Measurements from ENCODE around the gene KCTD5. TPM values are rescaled to one million over a fixed set of nuclear protein-coding genes. Genes with fewer than 3 reads are reported as not detected.
A peak's percentile ranks its signal among the peaks of the same experiment; 100 is the strongest.

Gene KCTD5
- total and polyA plus RNA-seq, 9 of the 15 experiments (the other 6 are each of a cell fraction or from before 2014, with no cell fraction given), result 0.73 to 58.3 (median 32.3) TPM

- TF ChIP-seq, protein P1, sequence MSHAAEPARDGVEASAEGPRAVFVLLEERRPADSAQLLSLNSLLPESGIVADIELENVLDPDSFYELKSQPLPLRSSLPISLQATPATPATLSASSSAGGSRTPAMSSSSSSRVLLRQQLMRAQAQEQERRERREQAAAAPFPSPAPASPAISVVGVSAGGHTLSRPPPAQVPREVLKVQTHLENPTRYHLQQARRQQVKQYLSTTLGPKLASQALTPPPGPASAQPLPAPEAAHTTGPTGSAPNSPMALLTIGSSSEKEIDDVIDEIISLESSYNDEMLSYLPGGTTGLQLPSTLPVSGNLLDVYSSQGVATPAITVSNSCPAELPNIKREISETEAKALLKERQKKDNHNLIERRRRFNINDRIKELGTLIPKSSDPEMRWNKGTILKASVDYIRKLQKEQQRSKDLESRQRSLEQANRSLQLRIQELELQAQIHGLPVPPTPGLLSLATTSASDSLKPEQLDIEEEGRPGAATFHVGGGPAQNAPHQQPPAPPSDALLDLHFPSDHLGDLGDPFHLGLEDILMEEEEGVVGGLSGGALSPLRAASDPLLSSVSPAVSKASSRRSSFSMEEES (CRISPR knock-in tag; IDR thresholded peaks at IDR 0.05), result no peak
- peak; percentile 22 to 79; a peak in 3 of 4 replicates for TF ChIP-seq MAZ (CRISPR knock-in tag; conservative IDR thresholded peaks at IDR 0.05 in 1 of 2, IDR thresholded peaks at IDR 0.05 in 1 of 2)
- TF ChIP-seq STAG1 (CRISPR knock-in tag; IDR thresholded peaks at IDR 0.05; ENCODE audit: borderline replicate concordance), result no peak
- no peak; the same call in none of the 2 replicates for TF ChIP-seq ZNF239 (CRISPR knock-in tag; IDR thresholded peaks at IDR 0.05)
- TF ChIP-seq MCM5 (IDR thresholded peaks at IDR 0.05; ENCODE audit: low read depth), result no peak
- no peak for TF ChIP-seq SMARCC2 (IDR thresholded peaks at IDR 0.05; ENCODE audit: low read depth)
- no peak for TF ChIP-seq ZNF431 (CRISPR knock-in tag; IDR thresholded peaks at IDR 0.05)
- TF ChIP-seq BRD9 (IDR thresholded peaks at IDR 0.05; ENCODE audit: low read depth, partially characterized antibody), result no peak
- peak; percentile 36; the same call in 1 of the 2 replicates for TF ChIP-seq KLF13 (tag; IDR thresholded peaks at IDR 0.05; ENCODE audit: borderline replicate concordance, low read depth)
- no peak for TF ChIP-seq CGGBP1 (CRISPR knock-in tag; IDR thresholded peaks at IDR 0.05)
- TF ChIP-seq ZFP36 (IDR thresholded peaks at IDR 0.05; ENCODE audit: low read depth, low read length, partially characterized antibody), result no peak
- no peak for TF ChIP-seq NR4A1 (CRISPR knock-in tag; IDR thresholded peaks at IDR 0.05)
- peak; percentile 90 for TF ChIP-seq NR4A1 (tag; IDR thresholded peaks at IDR 0.05)
- TF ChIP-seq RNF2 (IDR thresholded peaks at IDR 0.05), result peak; percentile 75; the same call in 1 of the 2 replicates
- peak; percentile 91 for TF ChIP-seq ZNF589 (CRISPR knock-in tag; IDR thresholded peaks at IDR 0.05; ENCODE audit: low read depth)
- no peak for TF ChIP-seq NUFIP1 (IDR thresholded peaks at IDR 0.05; ENCODE audit: partially characterized antibody)
- TF ChIP-seq, protein P2, sequence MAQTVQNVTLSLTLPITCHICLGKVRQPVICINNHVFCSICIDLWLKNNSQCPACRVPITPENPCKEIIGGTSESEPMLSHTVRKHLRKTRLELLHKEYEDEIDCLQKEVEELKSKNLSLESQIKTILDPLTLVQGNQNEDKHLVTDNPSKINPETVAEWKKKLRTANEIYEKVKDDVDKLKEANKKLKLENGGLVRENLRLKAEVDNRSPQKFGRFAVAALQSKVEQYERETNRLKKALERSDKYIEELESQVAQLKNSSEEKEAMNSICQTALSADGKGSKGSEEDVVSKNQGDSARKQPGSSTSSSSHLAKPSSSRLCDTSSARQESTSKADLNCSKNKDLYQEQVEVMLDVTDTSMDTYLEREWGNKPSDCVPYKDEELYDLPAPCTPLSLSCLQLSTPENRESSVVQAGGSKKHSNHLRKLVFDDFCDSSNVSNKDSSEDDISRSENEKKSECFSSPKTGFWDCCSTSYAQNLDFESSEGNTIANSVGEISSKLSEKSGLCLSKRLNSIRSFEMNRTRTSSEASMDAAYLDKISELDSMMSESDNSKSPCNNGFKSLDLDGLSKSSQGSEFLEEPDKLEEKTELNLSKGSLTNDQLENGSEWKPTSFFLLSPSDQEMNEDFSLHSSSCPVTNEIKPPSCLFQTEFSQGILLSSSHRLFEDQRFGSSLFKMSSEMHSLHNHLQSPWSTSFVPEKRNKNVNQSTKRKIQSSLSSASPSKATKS (CRISPR knock-in tag; IDR thresholded peaks at IDR 0.05), result no peak
- no peak for TF ChIP-seq ZNF518B (CRISPR knock-in tag; IDR thresholded peaks at IDR 0.05)
- no peak for TF ChIP-seq XRCC4 (IDR thresholded peaks at IDR 0.05; ENCODE audit: extremely low read depth, insufficient read depth, insufficient read length)
- TF ChIP-seq TSC22D4 (tag; IDR thresholded peaks at IDR 0.05), result no peak
Observed at GRCh38 chr16:2752035-2752849, 69.9 kb downstream of the KCTD5 start, which contains the start of gene SRRM2 (continued).
